Measurements from ENCODE around the gene STAB2.

STAB2 gene

DNA sequence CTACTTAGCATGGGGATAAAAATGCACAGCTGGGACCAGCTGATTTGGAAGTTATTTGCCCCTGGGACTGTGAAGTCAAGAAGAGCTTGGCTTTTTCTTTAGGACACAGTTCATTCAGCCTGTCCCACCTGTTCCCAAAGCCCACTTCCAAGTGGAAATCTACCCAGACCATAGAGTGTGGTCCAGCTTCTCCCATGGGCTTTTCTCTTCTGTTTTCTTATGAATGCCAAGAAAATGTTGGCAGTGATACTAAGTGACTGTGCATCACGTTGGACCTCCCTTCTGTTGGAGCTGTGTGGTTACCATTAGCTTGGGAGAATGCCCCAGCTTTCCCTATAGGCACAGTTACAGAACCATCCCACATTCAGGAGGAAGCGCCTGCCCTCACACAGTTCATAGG is 164.5 kb downstream of the STAB2 start:
- DNase-seq: no peak

DNA sequence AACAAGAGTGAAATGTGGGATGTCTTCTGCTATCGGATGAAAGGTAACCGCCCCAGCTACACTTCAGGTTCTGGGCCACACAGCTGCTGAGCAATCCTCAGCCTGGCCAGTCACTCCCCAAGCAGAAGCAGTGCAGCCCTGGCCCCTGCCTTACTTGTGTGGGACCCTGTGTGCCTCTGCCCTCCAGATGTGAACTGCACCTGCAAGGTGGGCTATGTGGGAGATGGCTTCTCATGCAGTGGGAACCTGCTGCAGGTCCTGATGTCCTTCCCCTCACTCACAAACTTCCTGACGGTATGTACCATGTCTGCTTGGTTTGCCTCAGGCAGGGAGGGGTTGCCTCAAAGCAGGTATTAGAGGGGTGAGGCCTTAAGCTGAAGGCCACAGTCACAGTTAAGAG is 168.4 kb downstream of the STAB2 start:
- DNase-seq: no peak

DNA sequence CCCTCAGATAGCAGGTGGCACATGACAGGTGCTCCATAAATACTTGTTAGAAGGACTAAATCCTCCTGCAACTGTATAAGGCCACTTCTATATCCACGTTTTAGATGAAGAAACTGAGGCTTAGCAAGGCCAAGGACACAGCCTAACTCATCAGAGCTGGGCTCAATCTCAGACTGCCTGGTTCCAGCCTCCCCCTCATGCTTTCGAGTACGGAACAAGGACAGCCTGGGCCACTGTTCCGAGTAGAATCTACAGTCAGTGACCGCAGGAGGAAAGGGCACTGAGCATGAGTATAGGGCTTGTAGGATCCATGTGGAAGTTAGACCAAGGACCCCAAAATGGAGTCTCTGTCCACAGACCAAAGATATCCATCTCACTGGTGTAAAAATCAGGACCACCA is 169.4 kb downstream of the STAB2 start:
- no peak for DNase-seq

DNA sequence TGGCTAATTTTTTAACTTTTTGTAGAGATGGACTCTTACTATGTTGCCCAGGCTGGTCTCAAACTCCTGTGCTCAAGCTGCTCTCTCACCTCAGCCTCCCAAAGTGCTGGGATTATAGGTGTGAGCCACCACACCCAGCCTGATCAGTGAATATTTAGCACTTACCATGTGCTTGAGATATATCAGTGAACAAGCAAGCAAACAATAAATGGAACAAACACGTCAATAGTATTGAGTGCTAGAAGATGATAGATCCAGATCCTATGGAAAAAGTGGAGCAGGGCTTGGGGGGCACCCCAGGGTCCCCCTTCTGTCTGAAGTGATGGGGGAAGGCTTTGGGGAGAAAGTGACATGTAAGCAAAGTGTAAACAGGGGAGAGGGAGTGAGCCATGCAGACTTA is 170.2 kb downstream of the STAB2 start:
- no peak for DNase-seq

DNA sequence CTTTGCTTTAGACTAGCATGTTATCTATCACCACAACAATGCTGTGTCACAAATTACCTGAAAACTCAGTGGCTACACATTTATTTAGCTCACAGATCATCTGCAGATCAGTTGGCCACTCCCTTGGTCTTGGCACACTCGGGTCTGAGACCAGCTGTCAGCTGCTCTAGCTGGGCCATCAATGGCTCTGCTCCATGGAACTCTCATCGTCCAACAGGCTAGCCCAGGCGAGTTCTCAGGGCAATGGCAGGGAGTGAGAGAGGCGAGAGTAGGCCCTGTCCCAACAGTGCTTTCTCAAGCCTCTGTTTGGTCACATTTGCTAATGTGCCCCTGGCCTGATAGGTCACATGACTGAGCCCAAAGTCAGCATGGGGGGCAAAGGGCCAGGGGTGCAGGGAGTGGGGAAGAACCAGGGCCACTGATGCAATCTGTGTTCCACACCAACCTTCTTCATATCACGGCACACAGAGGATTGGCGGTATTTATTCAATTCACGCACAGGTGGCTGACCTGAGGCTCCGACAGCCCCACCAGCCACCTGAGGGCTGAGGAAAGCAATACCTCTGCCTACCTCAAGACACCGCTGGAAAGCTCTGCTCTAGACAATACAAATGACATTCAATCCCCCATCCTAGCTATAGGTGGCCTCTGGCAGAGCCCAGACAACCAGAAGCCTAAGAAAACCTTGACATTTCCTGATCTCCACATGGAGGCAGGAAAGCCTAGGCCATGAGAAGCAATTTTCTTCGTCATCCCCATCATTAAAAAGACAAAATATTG is 171.4 kb downstream of the STAB2 start:
- no peak for DNase-seq

DNA sequence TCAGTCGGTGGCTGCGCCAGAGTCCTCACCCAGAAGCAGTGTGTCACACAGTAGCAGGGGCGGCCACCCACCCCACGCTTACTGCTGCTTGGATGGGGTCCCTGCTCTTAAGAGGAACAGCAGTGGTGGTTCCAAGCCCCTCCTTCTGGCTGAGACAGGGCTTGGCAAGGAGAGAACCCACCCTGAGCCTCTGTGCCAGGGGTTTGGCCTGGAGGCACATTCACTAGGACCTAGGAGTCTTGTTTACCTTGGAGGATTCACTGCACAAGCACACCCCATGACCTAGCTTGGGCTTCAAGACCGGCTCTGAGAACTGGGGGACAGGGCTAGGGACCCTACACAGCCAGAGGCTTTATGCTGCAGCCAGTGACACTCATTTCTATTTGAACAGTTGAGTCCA is 175.4 kb downstream of the STAB2 start:
- no peak for DNase-seq

DNA sequence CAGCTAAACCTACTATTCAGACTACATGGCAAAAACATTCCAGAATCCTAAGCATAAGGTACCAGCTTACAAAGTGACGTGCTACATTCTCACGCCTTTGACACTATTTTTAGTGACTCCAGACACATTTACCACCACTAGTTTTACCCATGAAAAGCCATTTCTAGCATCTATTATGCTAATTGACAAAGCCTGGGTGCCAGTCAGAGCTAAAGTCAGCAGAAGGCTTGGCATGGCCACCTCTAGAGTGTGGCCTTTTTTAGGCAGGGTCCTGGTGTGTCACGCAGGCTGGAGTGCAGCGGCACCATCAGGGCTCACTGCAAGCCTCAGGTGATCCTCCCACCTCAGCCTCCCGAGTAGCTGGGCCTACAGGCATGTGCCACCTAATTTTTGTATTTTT is 178.2 kb downstream of the STAB2 start:
- DNase-seq: no peak

DNA sequence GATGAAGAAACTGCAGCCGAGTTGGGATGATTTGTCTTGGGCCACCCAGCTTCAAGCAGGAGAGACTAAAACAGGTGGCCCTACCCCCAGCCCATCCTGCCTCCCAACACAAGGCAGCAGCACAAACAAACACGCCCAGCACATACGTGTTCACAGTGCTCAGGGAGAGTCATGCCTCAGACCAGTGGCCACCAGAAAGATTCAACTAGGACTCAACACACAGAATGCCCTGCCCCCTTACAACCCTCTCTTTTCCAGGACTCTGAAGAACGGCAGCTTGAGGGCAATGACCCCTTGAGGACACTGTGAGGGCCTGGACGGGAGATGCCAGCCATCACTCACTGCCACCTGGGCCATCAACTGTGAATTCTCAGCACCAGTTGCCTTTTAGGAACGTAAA is 179.0 kb downstream of the STAB2 start:
- DNase-seq: no peak

DNA sequence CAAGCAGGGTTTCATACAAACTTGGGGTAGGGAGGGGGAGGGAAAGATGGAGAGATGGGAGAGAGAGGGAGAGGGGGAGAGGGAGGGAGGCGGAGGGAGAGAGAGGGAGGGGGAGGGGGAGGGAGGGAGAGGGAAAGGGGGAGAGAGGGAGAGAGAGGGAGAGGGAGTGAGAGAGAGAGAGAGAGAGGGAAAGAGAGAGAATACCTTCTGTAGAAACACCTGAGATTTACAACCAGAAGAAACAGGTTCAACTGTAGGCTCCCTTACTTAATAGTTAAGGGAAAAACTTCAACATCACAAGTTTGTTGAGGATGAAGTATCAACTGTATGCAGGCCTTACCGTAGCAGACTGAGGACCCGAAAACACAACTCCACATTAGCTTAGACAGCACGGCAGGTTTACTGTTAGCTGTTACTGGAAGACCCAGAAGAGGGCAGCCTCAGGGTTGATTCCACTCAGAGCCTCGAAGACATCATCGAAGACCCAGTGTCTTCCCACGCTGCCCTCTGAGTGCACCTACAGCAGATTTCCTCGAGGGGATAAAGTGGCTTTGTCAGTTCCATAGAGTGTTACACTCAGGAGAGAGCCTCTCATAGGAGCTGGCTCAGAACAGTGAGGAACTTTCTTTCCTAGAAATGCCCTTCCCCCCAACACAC is 181.5 kb downstream of the STAB2 start:
- no peak for DNase-seq

DNA sequence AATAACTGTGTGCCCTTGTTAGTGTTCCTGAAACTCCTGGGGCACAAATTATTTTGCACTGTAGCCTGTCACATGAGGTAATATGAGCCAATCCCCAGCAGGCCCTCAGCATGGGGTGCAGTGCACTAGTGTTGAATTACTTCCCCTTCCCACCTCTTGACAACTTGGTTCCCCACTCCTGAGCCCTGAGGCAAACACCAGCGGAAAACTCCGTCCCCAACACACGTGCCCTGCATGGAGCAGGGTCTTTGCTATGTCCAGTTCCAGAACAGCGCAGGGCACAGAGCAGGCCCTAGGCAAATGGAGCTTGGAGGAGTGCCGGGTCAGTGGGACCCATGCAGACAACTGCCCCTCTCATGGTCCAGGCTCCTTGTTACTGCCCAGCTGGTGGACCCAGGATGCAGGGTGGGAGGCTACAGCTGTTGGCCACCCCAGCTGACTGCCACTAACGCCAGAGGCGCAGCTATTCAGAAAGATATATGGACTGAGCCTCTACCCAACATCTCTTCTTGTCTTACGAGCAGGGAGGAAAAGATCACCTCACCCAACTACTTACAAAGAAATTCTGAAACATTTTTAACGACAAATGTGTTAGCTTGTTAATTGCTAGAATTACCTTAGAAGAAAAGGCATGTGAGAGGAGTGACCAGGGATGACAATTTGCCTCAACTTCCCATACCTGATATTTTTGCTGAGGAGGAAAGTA is 182.3 kb downstream of the STAB2 start:
- no peak for DNase-seq

DNA sequence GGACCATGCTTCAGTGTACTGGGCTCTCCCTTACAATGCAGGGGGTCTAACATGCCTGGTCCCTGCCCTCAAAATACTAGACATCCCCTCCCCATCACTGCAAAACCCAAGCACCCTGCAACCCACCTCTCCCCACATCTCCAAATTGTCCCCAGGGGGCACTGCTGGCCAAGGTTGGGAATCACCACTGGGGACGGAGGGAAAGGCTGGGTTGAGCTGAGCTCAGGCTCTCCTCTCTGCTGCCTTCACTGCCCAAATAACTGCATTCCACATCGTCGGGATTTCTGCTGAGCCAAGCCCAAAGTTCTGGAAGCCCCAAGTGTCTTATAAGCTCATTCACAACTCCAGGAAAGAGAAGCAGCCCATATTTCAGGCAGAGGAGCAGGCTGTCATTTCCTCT is 184.4 kb downstream of the STAB2 start:
- DNase-seq: no peak

DNA sequence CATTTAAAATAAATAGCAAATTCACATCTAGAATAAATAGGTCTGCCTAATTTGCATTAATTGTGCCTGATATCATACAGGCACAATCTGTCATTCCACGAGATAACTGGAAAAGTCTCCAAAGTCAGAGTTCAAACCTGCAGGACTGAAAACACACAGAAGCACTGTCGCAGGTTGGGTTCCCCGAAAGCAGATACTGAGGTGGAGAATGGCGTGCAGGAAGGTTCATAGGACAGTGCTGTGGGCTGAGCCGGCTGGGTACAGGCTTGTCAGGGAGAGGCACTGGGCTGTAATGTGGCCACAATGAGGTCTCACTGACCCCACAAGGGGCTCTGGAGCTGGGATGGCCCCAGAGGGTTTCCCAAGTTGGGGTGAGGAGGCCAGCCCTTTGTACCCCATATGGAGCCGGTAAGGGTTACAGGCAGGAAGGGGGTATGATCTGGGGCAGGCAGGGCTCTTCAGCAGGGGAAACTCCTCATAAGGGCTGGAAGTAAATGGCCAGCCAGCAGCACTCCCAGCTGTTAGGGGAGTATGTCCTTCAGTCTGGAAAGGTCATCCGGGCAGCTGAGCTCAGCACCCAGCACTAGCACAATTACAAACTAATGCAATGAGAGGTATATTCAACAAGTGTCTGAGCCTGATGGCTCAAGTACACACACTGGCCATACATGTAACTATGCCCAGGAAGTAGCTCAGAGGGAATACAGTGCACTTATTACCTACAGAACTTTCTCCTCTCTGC is 185.5 kb downstream of the STAB2 start:
- DNase-seq: no peak

DNA sequence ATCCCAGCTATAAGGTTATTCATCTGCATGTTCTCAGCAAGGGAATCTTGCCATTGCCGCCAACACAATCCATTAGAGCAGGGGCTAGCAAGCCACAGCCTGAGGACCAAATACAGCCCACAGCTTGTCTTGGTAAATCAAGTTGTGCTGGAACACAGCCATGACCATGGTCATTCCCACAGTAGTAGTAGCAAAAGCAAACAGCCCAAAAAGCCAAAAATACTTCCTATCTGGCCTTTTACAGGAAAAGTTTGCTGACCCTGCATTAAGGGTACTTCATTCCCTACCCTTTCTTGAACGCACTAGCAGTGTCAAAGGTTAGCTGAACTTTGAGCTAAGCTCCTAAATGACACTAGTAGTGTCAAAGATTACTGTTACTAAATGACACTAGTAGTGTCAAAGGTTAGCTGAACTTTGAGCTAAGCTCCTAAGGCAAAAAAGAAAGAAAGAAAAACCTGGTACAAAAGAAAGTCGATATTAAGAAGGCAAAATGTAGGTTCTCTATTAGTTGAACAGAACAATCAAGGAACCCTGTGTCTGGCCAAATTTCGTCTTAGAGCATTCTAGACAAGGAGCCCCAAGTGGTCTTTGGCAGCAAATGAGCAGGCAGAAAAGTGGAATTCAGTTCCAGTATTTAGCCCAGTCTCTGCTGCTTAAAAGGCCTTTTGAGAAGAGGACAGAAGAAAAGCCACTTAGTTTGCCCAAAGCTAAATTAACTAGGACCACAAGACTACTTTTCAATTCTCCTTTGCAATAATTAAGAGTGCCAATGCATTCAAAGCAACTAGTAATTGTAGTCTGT is 186.2 kb downstream of the STAB2 start:
- no peak for DNase-seq

DNA sequence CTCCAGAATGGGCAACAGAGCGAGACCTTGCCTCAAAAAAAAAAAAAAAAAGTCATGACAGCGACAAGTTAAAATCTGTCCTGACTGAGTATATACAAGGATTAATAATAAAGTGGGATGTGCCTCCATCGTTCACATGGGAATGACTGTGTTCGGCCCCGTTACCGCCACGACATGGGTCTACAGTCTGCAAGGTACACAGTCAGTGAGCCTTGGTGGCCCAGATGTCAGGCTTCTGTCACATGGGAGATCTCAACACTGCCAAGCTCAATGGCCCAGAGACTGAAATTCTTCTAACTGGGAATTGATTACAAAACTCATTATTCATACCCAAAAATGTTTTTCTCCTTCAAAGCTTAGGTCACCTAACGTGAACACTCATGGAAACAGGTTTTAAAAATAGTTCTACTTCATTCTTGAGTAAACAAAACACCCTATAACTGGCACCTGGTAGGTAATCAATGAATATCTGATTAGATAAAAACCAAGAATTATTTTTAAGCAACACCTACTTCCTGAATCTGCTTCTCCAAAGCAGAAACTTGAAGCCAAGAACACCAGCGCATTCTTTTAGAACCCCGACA is 188.0 kb downstream of the STAB2 start:
- DNase-seq: no peak

DNA sequence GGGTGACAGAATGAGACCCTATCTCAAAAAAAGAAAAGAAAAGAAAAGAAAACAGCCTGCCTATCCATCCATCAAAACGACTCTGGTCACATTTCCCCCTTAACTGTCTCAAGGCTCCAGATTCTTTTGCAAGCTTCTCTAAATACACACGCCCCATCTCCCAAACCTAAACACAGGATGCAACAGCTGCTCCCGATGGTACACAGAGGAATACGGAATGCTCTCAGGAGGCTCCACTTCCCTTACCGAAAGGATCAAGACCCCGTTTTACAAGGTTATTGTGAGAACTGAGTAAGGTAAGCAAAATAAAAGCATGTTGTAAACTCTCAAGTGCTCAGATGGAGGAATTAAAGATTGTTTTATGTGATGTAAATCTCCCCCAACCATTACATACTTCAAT is 191.7 kb downstream of the STAB2 start:
- no peak for DNase-seq

DNA sequence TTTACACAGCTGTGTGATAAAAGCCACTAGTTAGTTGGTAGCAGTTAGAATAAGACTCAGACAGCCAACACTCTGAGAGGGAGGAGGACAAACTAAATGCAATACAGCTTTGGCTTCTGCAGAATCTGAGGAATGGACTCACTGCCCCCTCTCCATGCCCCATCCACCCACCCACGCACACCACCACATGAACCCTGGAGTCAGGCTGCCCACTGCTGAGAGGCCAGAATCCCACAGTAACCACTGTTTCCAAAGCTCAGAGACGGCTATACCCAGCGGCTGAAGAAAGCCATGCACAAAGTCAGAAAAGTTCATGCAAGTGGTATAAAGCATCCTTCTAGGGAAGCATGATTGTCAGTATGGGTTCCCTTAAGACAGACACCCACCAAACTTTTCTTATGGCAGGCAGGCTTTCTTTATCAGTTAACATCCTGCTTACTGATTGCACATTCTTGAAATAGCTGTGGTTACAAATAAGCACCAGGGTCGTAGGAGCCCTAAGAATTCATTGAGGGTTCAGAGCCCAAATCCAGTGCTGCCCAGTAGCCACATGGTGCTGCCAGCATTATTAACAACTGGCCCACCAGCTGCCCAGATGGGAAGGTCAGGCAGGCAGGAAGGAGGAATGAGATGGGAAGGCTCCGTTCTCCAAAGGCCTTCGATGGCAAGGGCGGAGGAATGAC is 192.5 kb downstream of the STAB2 start:
- no peak for DNase-seq

DNA sequence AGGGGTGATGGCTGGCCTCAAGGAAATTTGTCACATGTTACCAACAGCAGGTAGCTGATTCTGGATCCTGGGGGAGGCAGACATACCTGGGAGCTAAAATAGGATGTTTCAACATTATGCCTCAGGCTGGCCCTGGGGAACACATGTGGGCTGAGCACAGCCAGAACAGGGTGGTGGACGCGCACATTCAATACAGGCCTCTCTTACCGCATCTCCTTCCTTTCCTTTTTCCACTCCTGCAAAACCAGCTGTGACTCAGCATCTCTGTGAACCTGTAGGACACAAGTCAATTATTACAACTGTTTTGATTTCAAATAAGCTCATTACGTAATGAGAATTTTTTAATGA is 193.0 kb downstream of the STAB2 start:
- no peak for DNase-seq

DNA sequence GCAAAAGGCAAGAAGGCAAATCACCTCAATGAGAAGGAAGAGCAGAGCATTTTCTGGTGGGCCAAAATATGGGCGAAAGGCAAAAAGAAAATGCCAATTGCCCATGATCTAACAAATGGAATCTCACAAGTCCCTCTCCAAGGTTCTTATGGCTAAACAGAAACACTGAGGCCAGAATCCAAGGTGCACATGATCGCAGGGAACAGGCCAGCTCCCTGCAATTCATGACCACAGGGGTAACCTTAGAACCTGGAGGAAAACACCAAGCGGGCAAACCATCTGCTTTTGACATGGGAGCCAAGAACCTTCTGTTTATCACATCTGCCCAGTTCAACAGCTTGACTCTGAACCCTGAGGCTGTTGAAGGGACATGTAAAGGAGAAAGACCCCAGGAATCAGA is 193.9 kb downstream of the STAB2 start:
- no peak for DNase-seq

DNA sequence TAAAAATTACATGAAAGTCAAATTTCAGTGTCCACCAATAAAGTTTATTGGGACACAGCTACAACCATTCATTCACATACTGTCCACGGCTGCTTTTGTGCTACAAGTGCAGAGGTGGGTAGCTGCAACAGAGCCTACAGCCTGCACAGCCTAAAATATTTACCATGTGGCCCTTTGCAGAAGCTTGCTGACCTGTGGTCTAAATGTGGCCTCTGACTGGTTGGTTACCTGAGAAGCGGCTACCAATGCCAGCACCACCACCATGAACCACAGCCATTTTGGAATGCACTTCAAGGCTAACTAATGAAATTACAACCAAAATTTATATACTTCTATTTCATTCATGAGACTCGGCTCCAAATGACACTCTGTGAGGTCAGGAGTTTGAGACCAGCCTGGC is 195.3 kb downstream of the STAB2 start:
- no peak for DNase-seq

DNA sequence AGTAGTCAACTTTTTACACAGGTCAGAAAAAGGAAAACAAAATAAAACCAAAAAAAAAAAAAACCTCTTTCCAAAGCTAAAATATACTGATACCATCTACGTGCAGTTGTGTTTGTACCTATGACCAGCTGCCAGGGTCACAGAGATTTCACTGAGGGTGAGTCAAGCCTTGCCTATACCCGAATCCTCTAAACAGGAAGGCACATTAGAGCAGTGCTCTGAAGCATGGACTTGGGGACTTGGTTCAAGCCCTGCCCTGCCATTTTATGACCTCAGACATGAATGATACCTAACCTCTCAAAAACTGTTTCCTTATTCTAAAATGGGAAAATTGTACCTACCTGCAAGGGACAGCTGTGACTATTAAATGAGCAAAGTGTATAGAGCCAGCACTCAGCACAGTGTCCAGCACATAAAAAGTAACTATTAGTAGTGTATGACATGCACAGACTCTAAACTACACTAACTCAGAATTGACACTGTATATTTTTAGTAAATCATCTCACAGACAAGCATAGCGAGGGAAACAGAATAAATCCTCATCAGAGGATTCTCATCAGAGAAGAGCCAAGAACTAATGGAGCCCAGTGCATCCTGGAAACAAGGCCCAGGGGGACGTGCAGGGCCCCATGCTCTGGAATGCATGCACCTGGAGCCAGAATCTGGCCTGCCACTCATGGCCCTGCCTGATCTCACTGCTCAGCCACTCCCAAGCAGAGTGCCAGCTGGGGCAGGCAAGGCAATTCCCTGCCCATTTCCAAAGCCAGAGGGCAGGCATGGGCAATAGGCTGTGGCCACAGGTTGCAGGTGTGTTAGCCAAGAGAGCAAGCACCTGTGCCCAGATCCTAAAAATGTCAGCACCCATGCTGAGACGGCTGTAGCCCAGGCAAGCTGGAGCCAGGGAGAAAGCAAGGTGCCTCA is 196.9 kb downstream of the STAB2 start:
- DNase-seq: no peak

Data from SHP77 treated with DMSO at 0.1 percent for 48 hours (cell line).